HEK293 (cell line): ENCODE measurements around the gene BMPR1A.

Experiments used
- CTCF ChIP-seq: fragments of 450-650 bp; formaldehyde crosslinking; IDR thresholded peaks from 2 replicates; pipeline ENCODE4 v1.5.1; 2016; ENCODE audit warnings: missing biosample characterization, missing genetic modification characterization
- GLI2 ChIP-seq: fragments of 450-650 bp; formaldehyde crosslinking; IDR thresholded peaks from 2 replicates; pipeline ENCODE4; 2017; ENCODE audit warnings: missing biosample characterization, missing genetic modification characterization, low read depth, borderline replicate concordance
- SALL2 ChIP-seq: fragments of 450-650 bp; formaldehyde crosslinking; IDR thresholded peaks from 2 replicates; pipeline ENCODE4 v1.5.0; 2017; ENCODE audit warnings: missing biosample characterization, mild to moderate bottlenecking, missing genetic modification characterization, borderline replicate concordance
- ZNF19 ChIP-seq: fragments of 450-650 bp; formaldehyde crosslinking; IDR thresholded peaks from 2 replicates; pipeline ENCODE4; 2016; ENCODE audit warnings: missing biosample characterization, missing genetic modification characterization, low read depth
- ZNF416 ChIP-seq: fragments of 450-650 bp; formaldehyde crosslinking; IDR thresholded peaks from 2 replicates; pipeline ENCODE4 v1.5.1; 2016; ENCODE audit warnings: missing biosample characterization, missing genetic modification characterization
- ZNF610 ChIP-seq: fragments of 450-650 bp; formaldehyde crosslinking; IDR thresholded peaks from 2 replicates; pipeline ENCODE4 v1.5.1; 2016; ENCODE audit warnings: missing biosample characterization, missing genetic modification characterization, borderline replicate concordance
- ZNF626 ChIP-seq: fragments of 450-650 bp; sonication (Bioruptor Pico); formaldehyde crosslinking; IDR thresholded peaks from 2 replicates; pipeline ENCODE4 v1.5.1; 2018; ENCODE audit warnings: missing biosample characterization, missing genetic modification characterization, inconsistent platforms
- TF ChIP-seq, protein P1 (sequence below): fragments of 450-650 bp; formaldehyde crosslinking; IDR thresholded peaks from 2 replicates; pipeline ENCODE4 v1.5.1; 2016; ENCODE audit warnings: missing biosample characterization, missing genetic modification characterization

DNA sequence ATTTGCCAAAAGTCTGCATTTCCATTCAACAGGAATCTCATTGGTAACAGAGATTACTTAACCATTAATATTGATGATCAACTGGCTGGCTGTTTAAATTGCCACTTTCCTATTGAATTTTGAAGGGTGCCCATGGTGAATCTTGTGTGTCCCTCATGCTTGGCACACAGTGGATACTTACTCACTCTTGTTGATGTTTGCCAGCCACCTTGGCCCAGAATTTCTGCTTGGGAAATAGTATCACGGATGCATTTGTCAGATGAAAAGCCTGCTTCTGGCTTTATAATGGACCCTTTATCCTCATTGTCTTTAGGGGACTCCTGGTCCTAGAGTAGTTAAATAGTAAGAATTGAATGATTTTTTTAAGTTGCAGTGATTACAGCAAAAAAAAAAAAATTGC lies 149.0 kb downstream of the BMPR1A start:
- TF ChIP-seq ZNF626 (tag by site-specific recombination): no peak
- TF ChIP-seq, protein P1, sequence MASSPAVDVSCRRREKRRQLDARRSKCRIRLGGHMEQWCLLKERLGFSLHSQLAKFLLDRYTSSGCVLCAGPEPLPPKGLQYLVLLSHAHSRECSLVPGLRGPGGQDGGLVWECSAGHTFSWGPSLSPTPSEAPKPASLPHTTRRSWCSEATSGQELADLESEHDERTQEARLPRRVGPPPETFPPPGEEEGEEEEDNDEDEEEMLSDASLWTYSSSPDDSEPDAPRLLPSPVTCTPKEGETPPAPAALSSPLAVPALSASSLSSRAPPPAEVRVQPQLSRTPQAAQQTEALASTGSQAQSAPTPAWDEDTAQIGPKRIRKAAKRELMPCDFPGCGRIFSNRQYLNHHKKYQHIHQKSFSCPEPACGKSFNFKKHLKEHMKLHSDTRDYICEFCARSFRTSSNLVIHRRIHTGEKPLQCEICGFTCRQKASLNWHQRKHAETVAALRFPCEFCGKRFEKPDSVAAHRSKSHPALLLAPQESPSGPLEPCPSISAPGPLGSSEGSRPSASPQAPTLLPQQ: no peak
- TF ChIP-seq ZNF610 (tag by site-specific recombination): no peak
- TF ChIP-seq ZNF416 (tag by site-specific recombination): no peak
- no peak for TF ChIP-seq CTCF (tag by site-specific recombination)
- TF ChIP-seq GLI2 (tag by site-specific recombination): no peak
- TF ChIP-seq SALL2 (tag by site-specific recombination): no peak
- TF ChIP-seq ZNF19: no peak
